Measurements from ENCODE around the gene UBQLN2. TPM values are rescaled to one million over a fixed set of nuclear protein-coding genes. Genes with fewer than 3 reads are reported as not detected.
"Not testable (repeated sequence)": the region's sequence is repeated elsewhere in the genome, so short reads cannot be mapped to it uniquely, and the experiment has no call there.

The UBQLN2 gene
- 25.5 TPM for total RNA-seq (ENCODE audit: unreplicated experiment)
- long read RNA-seq, full-length matches to known transcripts = 9 of 9 reads
- long read RNA-seq, partial matches to known transcripts = 0 of 9 reads
- long read RNA-seq, other reads (novel, unspliced or antisense) = 0 of 9 reads

GRCh38 chrX:56563231-56564161 lies at the start of gene UBQLN2:
Gene UBQLN2, plus strand, starts transcription at chrX:56563627. Its CDS starts 247 bp downstream, at chrX:56563874.
- peak within 1 kb of the TSS; percentile 92 for H3K4me3 Mint-ChIP-seq (ENCODE audit: unreplicated experiment)
- no peaks in the 10 kb centered on the region for H3K36me3 Mint-ChIP-seq (ENCODE audit: low read depth, unreplicated experiment)
- no peak for TF ChIP-seq CTCF (IDR thresholded peaks at IDR 0.05; ENCODE audit: unreplicated experiment)
- H3K27me3 Mint-ChIP-seq (ENCODE audit: unreplicated experiment) = no peaks in the 10 kb centered on the region
- peaks cover 5% of the 10 kb centered on the region for H3K4me1 Mint-ChIP-seq (ENCODE audit: unreplicated experiment)
- DNase-seq (ENCODE audit: low spot score) = peak; percentile 70
- H3K27ac Mint-ChIP-seq (ENCODE audit: unreplicated experiment) = peak within 1 kb of the TSS; percentile 97
- no peaks in the 10 kb centered on the region for H3K9me3 Mint-ChIP-seq (ENCODE audit: unreplicated experiment)

- no peaks in the 10 kb centered on the region for H3K9me3 Mint-ChIP-seq (ENCODE audit: unreplicated experiment)
- no peaks in the 10 kb centered on the region for H3K36me3 Mint-ChIP-seq (ENCODE audit: low read depth, unreplicated experiment)
- no peak overlapping the region for H3K27ac Mint-ChIP-seq (ENCODE audit: unreplicated experiment)
- TF ChIP-seq CTCF (IDR thresholded peaks at IDR 0.05; ENCODE audit: unreplicated experiment) = no peak
- H3K27me3 Mint-ChIP-seq (ENCODE audit: unreplicated experiment) = peaks cover 1% of the 10 kb centered on the region
- H3K4me1 Mint-ChIP-seq (ENCODE audit: unreplicated experiment) = no peaks in the 10 kb centered on the region
- DNase-seq (ENCODE audit: low spot score) = no peak
- no peak overlapping the region for H3K4me3 Mint-ChIP-seq (ENCODE audit: unreplicated experiment)
Measured at GRCh38 chrX:56519642-56520041, 43.8 kb upstream of the UBQLN2 start.

- H3K27ac Mint-ChIP-seq (ENCODE audit: unreplicated experiment); H3K27me3 Mint-ChIP-seq (ENCODE audit: unreplicated experiment); H3K36me3 Mint-ChIP-seq (ENCODE audit: low read depth, unreplicated experiment); H3K4me1 Mint-ChIP-seq (ENCODE audit: unreplicated experiment); H3K4me3 Mint-ChIP-seq (ENCODE audit: unreplicated experiment); H3K9me3 Mint-ChIP-seq (ENCODE audit: unreplicated experiment); DNase-seq (ENCODE audit: low spot score): not testable (repeated sequence)
Measured at GRCh38 chrX:56529482-56530007, 33.9 kb upstream of the UBQLN2 start.

- H3K27ac Mint-ChIP-seq (ENCODE audit: unreplicated experiment) = no peak overlapping the region
- no peaks in the 10 kb centered on the region for H3K36me3 Mint-ChIP-seq (ENCODE audit: low read depth, unreplicated experiment)
- no peak overlapping the region for H3K4me3 Mint-ChIP-seq (ENCODE audit: unreplicated experiment)
- no peaks in the 10 kb centered on the region for H3K4me1 Mint-ChIP-seq (ENCODE audit: unreplicated experiment)
- no peaks in the 10 kb centered on the region for H3K9me3 Mint-ChIP-seq (ENCODE audit: unreplicated experiment)
- DNase-seq (ENCODE audit: low spot score) = no peak
- no peak for TF ChIP-seq CTCF (IDR thresholded peaks at IDR 0.05; ENCODE audit: unreplicated experiment)
- H3K27me3 Mint-ChIP-seq (ENCODE audit: unreplicated experiment) = no peaks in the 10 kb centered on the region
Measured at GRCh38 chrX:56530011-56530410, 33.4 kb upstream of the UBQLN2 start.

GRCh38 chrX:56550667-56551066 lies 12.8 kb upstream of the UBQLN2 start:
- no peak overlapping the region for H3K27ac Mint-ChIP-seq (ENCODE audit: unreplicated experiment)
- peaks cover 8% of the 10 kb centered on the region for H3K36me3 Mint-ChIP-seq (ENCODE audit: low read depth, unreplicated experiment)
- no peak for DNase-seq (ENCODE audit: low spot score)
- no peak for TF ChIP-seq CTCF (IDR thresholded peaks at IDR 0.05; ENCODE audit: unreplicated experiment)
- no peak overlapping the region for H3K4me3 Mint-ChIP-seq (ENCODE audit: unreplicated experiment)
- no peaks in the 10 kb centered on the region for H3K4me1 Mint-ChIP-seq (ENCODE audit: unreplicated experiment)
- H3K9me3 Mint-ChIP-seq (ENCODE audit: unreplicated experiment) = peaks cover 4% of the 10 kb centered on the region
- no peaks in the 10 kb centered on the region for H3K27me3 Mint-ChIP-seq (ENCODE audit: unreplicated experiment)
